ENCODE measurements around the gene CDK11A. TPM values are rescaled to one million over a fixed set of nuclear protein-coding genes. Genes with fewer than 3 reads are reported as not detected.
"Not testable (repeated sequence)": the region's sequence is repeated elsewhere in the genome, so short reads cannot be mapped to it uniquely, and the experiment has no call there.

The CDK11A gene
- total RNA-seq, 1 experiment from 2014 or later, result 43.8 TPM

- no peak for DNase-seq (ENCODE audit: unreplicated experiment)
- intact Hi-C loops (cut with micrococcal nuclease), result no loop called here
- Mint-ChIP-seq H3K36me3 (ENCODE audit: insufficient read depth, unreplicated experiment) (peaks cover 65% of the 10 kb centered on the region), H3K27me3 (ENCODE audit: insufficient read depth, unreplicated experiment) (no peaks in the 10 kb centered on the region), H3K4me1 (ENCODE audit: insufficient read depth, unreplicated experiment) (peaks cover 15% of the 10 kb centered on the region), H3K27ac (ENCODE audit: low read depth, unreplicated experiment) (no peak overlapping the region), H3K9me3 (ENCODE audit: unreplicated experiment) (no peaks in the 10 kb centered on the region), H3K4me3 (ENCODE audit: unreplicated experiment) (no peak overlapping the region)
- ChIA-PET CTCF (no interaction called here), POLR2A (interaction anchor here (0.6 kb wide), 1 partner anchor 730 kb away, joined by 3 read pairs; no protein-coding TSS in a partner anchor)
- no TSS peak for BruUV-seq (replicated peaks)
- no peak for TF ChIP-seq CTCF (IDR thresholded peaks at IDR 0.05; ENCODE audit: unreplicated experiment)
Observed at GRCh38 chr1:1754051-1754815, 30.1 kb upstream of the CDK11A start.

- Mint-ChIP-seq H3K9me3 (ENCODE audit: unreplicated experiment) (no peaks in the 10 kb centered on the region), H3K27ac (ENCODE audit: low read depth, unreplicated experiment) (no peak overlapping the region), H3K27me3 (ENCODE audit: insufficient read depth, unreplicated experiment) (no peaks in the 10 kb centered on the region), H3K36me3 (ENCODE audit: insufficient read depth, unreplicated experiment) (peaks cover 59% of the 10 kb centered on the region), H3K4me1 (ENCODE audit: insufficient read depth, unreplicated experiment) (peaks cover 9% of the 10 kb centered on the region), H3K4me3 (ENCODE audit: unreplicated experiment) (no peak overlapping the region)
- BruUV-seq (replicated peaks), result no TSS peak
- intact Hi-C loops (cut with micrococcal nuclease), result no loop called here
- ChIA-PET POLR2A (no interaction called here), CTCF (no interaction called here)
- TF ChIP-seq CTCF (IDR thresholded peaks at IDR 0.05; ENCODE audit: unreplicated experiment), result no peak
- DNase-seq (ENCODE audit: unreplicated experiment), result no peak
Observed at GRCh38 chr1:1753607-1754005, 29.4 kb upstream of the CDK11A start.

GRCh38 chr1:1752636-1753606 lies 28.8 kb upstream of the CDK11A start:
- ChIA-PET CTCF (no interaction called here), POLR2A (no interaction called here)
- Mint-ChIP-seq H3K36me3 (ENCODE audit: insufficient read depth, unreplicated experiment) (peaks cover 52% of the 10 kb centered on the region), H3K9me3 (ENCODE audit: unreplicated experiment) (no peaks in the 10 kb centered on the region), H3K27me3 (ENCODE audit: insufficient read depth, unreplicated experiment) (no peaks in the 10 kb centered on the region), H3K4me3 (ENCODE audit: unreplicated experiment) (no peak overlapping the region), H3K27ac (ENCODE audit: low read depth, unreplicated experiment) (no peak overlapping the region), H3K4me1 (ENCODE audit: insufficient read depth, unreplicated experiment) (peaks cover 2% of the 10 kb centered on the region)
- no TSS peak for BruUV-seq (replicated peaks)
- DNase-seq (ENCODE audit: unreplicated experiment), result no peak
- TF ChIP-seq CTCF (IDR thresholded peaks at IDR 0.05; ENCODE audit: unreplicated experiment), result no peak
- intact Hi-C loops (cut with micrococcal nuclease), result no loop called here

- Mint-ChIP-seq H3K9me3 (ENCODE audit: unreplicated experiment) (no peaks in the 10 kb centered on the region), H3K27ac (ENCODE audit: low read depth, unreplicated experiment) (no peak overlapping the region), H3K4me1 (ENCODE audit: insufficient read depth, unreplicated experiment) (no peaks in the 10 kb centered on the region), H3K36me3 (ENCODE audit: insufficient read depth, unreplicated experiment) (peaks cover 45% of the 10 kb centered on the region), H3K27me3 (ENCODE audit: insufficient read depth, unreplicated experiment) (no peaks in the 10 kb centered on the region), H3K4me3 (ENCODE audit: unreplicated experiment) (no peak overlapping the region)
- no TSS peak for BruUV-seq (replicated peaks)
- no peak for TF ChIP-seq CTCF (IDR thresholded peaks at IDR 0.05; ENCODE audit: unreplicated experiment)
- POLR2A ChIA-PET, result no interaction called here
- CTCF ChIA-PET, result no interaction called here
- intact Hi-C loops (cut with micrococcal nuclease), result no loop called here
- no peak for DNase-seq (ENCODE audit: unreplicated experiment)
Observed at GRCh38 chr1:1752190-1752589, 28.0 kb upstream of the CDK11A start.

GRCh38 chr1:1749941-1750340 lies 25.8 kb upstream of the CDK11A start:
- POLR2A ChIA-PET; DNase-seq (ENCODE audit: unreplicated experiment); BruUV-seq (replicated peaks); CTCF ChIA-PET; intact Hi-C loops (cut with micrococcal nuclease); H3K9me3 Mint-ChIP-seq (ENCODE audit: unreplicated experiment); H3K4me3 Mint-ChIP-seq (ENCODE audit: unreplicated experiment); H3K27ac Mint-ChIP-seq (ENCODE audit: low read depth, unreplicated experiment); H3K4me1 Mint-ChIP-seq (ENCODE audit: insufficient read depth, unreplicated experiment); H3K27me3 Mint-ChIP-seq (ENCODE audit: insufficient read depth, unreplicated experiment): not testable (repeated sequence)
- peaks cover 26% of the 10 kb centered on the region for H3K36me3 Mint-ChIP-seq (ENCODE audit: insufficient read depth, unreplicated experiment)

Measured in MCF 10A (cell line).